GM12878 (cell line): ENCODE results near the gene CDH16. TPM values are rescaled to one million over a fixed set of nuclear protein-coding genes. Genes with fewer than 3 reads are reported as not detected.

ENCODE experiments used
- BHLHE40 ChIP-seq, 2 experiments: fragments of 450-650 bp in 1 of 2; IDR thresholded peaks; 2 replicates each; pipeline ENCODE4 v1.6.1; 2011 to 2017; ENCODE audit warnings: low read depth in 2 of 2, borderline replicate concordance in 1 of 2, improper control_type of control experiment in 1 of 2, low read length in 1 of 2, mild to moderate bottlenecking in 1 of 2
- CEBPB ChIP-seq, 2 experiments: fragments of 150-350 bp in 1 of 2; IDR thresholded peaks; 2 replicates each; pipeline ENCODE4 v1.6.1; 2012 to 2014; ENCODE audit warnings: low read depth in 2 of 2, low read length in 2 of 2, borderline replicate concordance in 1 of 2, inconsistent platforms in 1 of 2
- CREB1 ChIP-seq: IDR thresholded peaks from 2 replicates; pipeline ENCODE4 v1.6.1; 2012; ENCODE audit warnings: low read depth, mild to moderate bottlenecking, inconsistent platforms
- EED ChIP-seq: sonication (generic); IDR thresholded peaks from 2 replicates; pipeline ENCODE4 v1.6.1; 2016; ENCODE audit warnings: antibody characterized with exemption, low read depth
- EZH2 ChIP-seq: IDR thresholded peaks from 2 replicates; pipeline ENCODE4 v1.6.1; 2012; ENCODE audit warnings: low read depth, mild to moderate bottlenecking, control low read depth, inconsistent platforms, low read length, borderline replicate concordance; ENCODE audit not compliant: control insufficient read depth
- GABPA ChIP-seq: IDR thresholded peaks from 2 replicates; pipeline ENCODE4 v1.6.1; 2014; ENCODE audit warnings: antibody characterized with exemption, low read depth, mild to moderate bottlenecking, inconsistent platforms
- IRF4 ChIP-seq: IDR thresholded peaks from 2 replicates; pipeline ENCODE4 v1.6.1; 2011; ENCODE audit warnings: low read depth, low read length
- KLF5 ChIP-seq: fragments of 450-650 bp; IDR thresholded peaks from 2 replicates; pipeline ENCODE4 v1.6.1; 2014; ENCODE audit warnings: mild to moderate bottlenecking; ENCODE audit not compliant: partially characterized antibody
- LARP7 ChIP-seq: fragments of 450-650 bp; IDR thresholded peaks from 2 replicates; pipeline ENCODE4 v1.6.1; 2017; ENCODE audit warnings: mild to moderate bottlenecking
- MEF2B ChIP-seq: fragments of 450-650 bp; IDR thresholded peaks from 2 replicates; pipeline ENCODE4 v1.6.1; 2018; ENCODE audit warnings: mild to moderate bottlenecking, moderate library complexity; ENCODE audit not compliant: partially characterized antibody, poor library complexity, severe bottlenecking
- MXI1 ChIP-seq: fragments of 150-350 bp; IDR thresholded peaks from 2 replicates; pipeline ENCODE4 v1.6.1; 2011; ENCODE audit warnings: low read depth, mild to moderate bottlenecking, inconsistent platforms, low read length, improper control_type of control experiment
- NFYB ChIP-seq: IDR thresholded peaks from 2 replicates; pipeline ENCODE4 v1.6.1; 2011; ENCODE audit warnings: low read depth, mild to moderate bottlenecking, low read length, improper control_type of control experiment, moderate library complexity; ENCODE audit not compliant: insufficient read depth
- NR2C2 ChIP-seq: IDR thresholded peaks from 2 replicates; pipeline ENCODE4 v1.6.1; 2011; ENCODE audit warnings: borderline replicate concordance, low read depth; ENCODE audit not compliant: control insufficient read depth, insufficient read length
- POLR2AphosphoS2 ChIP-seq: IDR thresholded peaks from 2 replicates; pipeline ENCODE4 v1.6.1; 2011; ENCODE audit warnings: low read depth, mild to moderate bottlenecking, low read length, improper control_type of control experiment, moderate library complexity
- POU2F2 ChIP-seq: IDR thresholded peaks from 3 replicates; pipeline ENCODE4 v1.6.1; 2011; ENCODE audit warnings: low read depth, mild to moderate bottlenecking, low read length, borderline replicate concordance
- RUNX3 ChIP-seq: IDR thresholded peaks from 2 replicates; pipeline ENCODE4 v1.6.1; 2012; ENCODE audit warnings: low read length, inconsistent platforms
- SMARCA5 ChIP-seq: fragments of 450-650 bp; IDR thresholded peaks from 2 replicates; pipeline ENCODE4 v1.6.1; 2017; ENCODE audit warnings: mild to moderate bottlenecking
- SMC3 ChIP-seq: IDR thresholded peaks from 2 replicates; pipeline ENCODE4 v1.6.1; 2011; ENCODE audit warnings: low read length, improper control_type of control experiment, borderline replicate concordance
- STAT3 ChIP-seq: IDR thresholded peaks from 2 replicates; pipeline ENCODE4 v1.6.1; 2011; ENCODE audit warnings: low read depth, low read length, improper control_type of control experiment
- polyA plus RNA-seq, 11 experiments: library from polyadenylated mRNA; depleted of rRNA in 4 of 11; unstranded in 6 of 11; stranded (reverse) in 5 of 11; fragments of >200 nt; fragmentation: Nextera tagmentation in 4 of 11; fragmentation: Illumina TruSeq in 1 of 11; extraction: Ambion mirVana in 4 of 11; extraction: Trizol in 1 of 11; gene quantifications; 1 replicate in 1 of 11; 2 replicates in 10 of 11; pipeline versions ENCODE4 v1.2.1 to v1.2.3, GENCODE V29; 2011 to 2016; ENCODE audit warnings: inconsistent platforms in 2 of 11, missing spikeins in 2 of 11, low read depth in 1 of 11
- total RNA-seq, 4 experiments: library from RNA; depleted of rRNA in 3 of 4; stranded (reverse); fragments of >200 nt in 3 of 4; fragmentation: Illumina TruSeq in 1 of 4; extraction: Trizol in 1 of 4; gene quantifications; 2 replicates each; pipeline versions ENCODE4 v1.2.1 to v1.2.3, GENCODE V29; 2013 to 2021
- TF ChIP-seq, protein P1 (sequence below): fragments of 450-650 bp; IDR thresholded peaks from 2 replicates; pipeline ENCODE4 v1.6.1; 2017; ENCODE audit warnings: borderline replicate concordance
- TF ChIP-seq, protein P2 (sequence below): fragments of 150-350 bp; IDR thresholded peaks from 2 replicates; pipeline ENCODE4 v1.6.1; 2014; ENCODE audit warnings: mild to moderate bottlenecking, low read depth, low read length
- TF ChIP-seq, protein P3 (sequence below): IDR thresholded peaks from 2 replicates; pipeline ENCODE4 v1.6.1; 2011; ENCODE audit warnings: borderline replicate concordance, low read depth, mild to moderate bottlenecking, moderate library complexity, low read length; ENCODE audit not compliant: insufficient read depth, poor library complexity, severe bottlenecking
- TF ChIP-seq, protein P4 (sequence below), 3 experiments: IDR thresholded peaks in 2 of 3; conservative IDR thresholded peaks in 1 of 3; 2 replicates each; pipeline ENCODE4 v1.5.1; 2011; ENCODE audit warnings: low read depth in 3 of 3, low read length in 3 of 3, mild to moderate bottlenecking in 3 of 3, control low read depth in 2 of 3, moderate library complexity in 2 of 3, inconsistent platforms in 1 of 3, mixed read lengths in 1 of 3; ENCODE audit not compliant: control insufficient read depth in 2 of 3, insufficient read depth in 1 of 3; ENCODE audit errors: extremely low read depth in 1 of 3

CDH16 gene
- total and polyA plus RNA-seq, 10 of the 15 experiments (the other 5 are each of a cell fraction or from before 2014, with no cell fraction given), result 0.05 TPM; not detected in 9

DNA sequence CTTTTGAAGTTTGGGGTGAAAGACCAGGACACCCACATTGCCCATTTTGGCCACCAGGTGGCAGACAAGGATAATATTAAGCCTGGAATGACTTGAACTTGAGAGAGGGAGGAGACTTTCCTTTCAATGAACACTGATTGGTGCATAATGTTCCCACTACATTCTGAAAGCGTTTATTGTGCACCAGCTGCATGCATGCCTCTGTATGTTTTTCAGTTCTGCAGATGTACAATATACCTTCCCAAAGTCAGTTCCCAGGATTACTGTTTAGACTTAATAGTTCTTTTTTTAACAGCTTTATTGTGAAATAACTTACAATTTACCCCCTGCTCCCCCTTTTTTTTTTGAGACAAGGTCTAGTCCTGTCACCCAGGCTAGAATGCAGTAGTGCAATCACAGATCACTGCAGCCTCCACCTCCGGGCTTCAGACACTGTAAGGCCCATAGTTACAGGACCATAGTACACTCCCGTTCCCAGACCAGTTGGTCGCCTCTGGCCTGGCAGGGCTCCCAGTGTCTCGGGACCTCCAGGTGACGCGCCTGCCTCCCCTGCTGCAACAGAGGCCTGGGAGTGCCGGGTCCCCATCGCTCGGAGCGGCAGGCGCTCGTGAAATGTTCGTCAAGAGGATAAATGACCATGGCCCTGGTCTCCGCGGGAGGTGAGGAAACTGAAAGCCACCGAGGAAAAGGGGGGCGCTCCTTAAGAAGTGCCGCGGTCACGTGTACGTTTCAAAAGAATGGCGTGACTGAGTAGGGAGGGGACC is 28.8 kb upstream of the CDH16 start (continued):
- TF ChIP-seq, protein P1, sequence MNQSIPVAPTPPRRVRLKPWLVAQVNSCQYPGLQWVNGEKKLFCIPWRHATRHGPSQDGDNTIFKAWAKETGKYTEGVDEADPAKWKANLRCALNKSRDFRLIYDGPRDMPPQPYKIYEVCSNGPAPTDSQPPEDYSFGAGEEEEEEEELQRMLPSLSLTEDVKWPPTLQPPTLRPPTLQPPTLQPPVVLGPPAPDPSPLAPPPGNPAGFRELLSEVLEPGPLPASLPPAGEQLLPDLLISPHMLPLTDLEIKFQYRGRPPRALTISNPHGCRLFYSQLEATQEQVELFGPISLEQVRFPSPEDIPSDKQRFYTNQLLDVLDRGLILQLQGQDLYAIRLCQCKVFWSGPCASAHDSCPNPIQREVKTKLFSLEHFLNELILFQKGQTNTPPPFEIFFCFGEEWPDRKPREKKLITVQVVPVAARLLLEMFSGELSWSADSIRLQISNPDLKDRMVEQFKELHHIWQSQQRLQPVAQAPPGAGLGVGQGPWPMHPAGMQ, result no peak
- TF ChIP-seq EED, result 0 out of 2 replicates have a peak, but pooled peaks have one; percentile 19
- peak; percentile 70 for TF ChIP-seq SMC3
- TF ChIP-seq MEF2B, result no peak
- TF ChIP-seq CEBPB (IDR thresholded peaks at IDR 0.05; ENCODE audit: borderline replicate concordance in 1 of 2, low read depth in 2 of 2, low read length in 2 of 2), result no peak
- TF ChIP-seq, protein P2, sequence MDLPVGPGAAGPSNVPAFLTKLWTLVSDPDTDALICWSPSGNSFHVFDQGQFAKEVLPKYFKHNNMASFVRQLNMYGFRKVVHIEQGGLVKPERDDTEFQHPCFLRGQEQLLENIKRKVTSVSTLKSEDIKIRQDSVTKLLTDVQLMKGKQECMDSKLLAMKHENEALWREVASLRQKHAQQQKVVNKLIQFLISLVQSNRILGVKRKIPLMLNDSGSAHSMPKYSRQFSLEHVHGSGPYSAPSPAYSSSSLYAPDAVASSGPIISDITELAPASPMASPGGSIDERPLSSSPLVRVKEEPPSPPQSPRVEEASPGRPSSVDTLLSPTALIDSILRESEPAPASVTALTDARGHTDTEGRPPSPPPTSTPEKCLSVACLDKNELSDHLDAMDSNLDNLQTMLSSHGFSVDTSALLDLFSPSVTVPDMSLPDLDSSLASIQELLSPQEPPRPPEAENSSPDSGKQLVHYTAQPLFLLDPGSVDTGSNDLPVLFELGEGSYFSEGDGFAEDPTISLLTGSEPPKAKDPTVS, result no peak
- peak; percentile 56; the same call in 1 of the 2 replicates for TF ChIP-seq SMARCA5
- peak; percentile 37; the same call in 1 of the 2 replicates for TF ChIP-seq LARP7
- peak; percentile 18 to 65; a peak in 2 of 4 replicates for TF ChIP-seq BHLHE40 (IDR thresholded peaks at IDR 0.05; ENCODE audit: borderline replicate concordance in 1 of 2, low read depth in 2 of 2, low read length in 1 of 2)
- peak; percentile 47; the same call in 1 of the 3 replicates for TF ChIP-seq POU2F2
- TF ChIP-seq EZH2, result no peak
- peak; percentile 32 for TF ChIP-seq KLF5
- TF ChIP-seq, protein P3, sequence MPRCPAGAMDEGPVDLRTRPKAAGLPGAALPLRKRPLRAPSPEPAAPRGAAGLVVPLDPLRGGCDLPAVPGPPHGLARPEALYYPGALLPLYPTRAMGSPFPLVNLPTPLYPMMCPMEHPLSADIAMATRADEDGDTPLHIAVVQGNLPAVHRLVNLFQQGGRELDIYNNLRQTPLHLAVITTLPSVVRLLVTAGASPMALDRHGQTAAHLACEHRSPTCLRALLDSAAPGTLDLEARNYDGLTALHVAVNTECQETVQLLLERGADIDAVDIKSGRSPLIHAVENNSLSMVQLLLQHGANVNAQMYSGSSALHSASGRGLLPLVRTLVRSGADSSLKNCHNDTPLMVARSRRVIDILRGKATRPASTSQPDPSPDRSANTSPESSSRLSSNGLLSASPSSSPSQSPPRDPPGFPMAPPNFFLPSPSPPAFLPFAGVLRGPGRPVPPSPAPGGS, result no peak
- no peak for TF ChIP-seq GABPA
- peak; percentile 93 for TF ChIP-seq NFYB
- TF ChIP-seq STAT3, result 0 out of 2 replicates have a peak, but pooled peaks have one; percentile 40
- TF ChIP-seq RUNX3, result peak; percentile 14; the same call in 1 of the 2 replicates
- TF ChIP-seq, protein P4, sequence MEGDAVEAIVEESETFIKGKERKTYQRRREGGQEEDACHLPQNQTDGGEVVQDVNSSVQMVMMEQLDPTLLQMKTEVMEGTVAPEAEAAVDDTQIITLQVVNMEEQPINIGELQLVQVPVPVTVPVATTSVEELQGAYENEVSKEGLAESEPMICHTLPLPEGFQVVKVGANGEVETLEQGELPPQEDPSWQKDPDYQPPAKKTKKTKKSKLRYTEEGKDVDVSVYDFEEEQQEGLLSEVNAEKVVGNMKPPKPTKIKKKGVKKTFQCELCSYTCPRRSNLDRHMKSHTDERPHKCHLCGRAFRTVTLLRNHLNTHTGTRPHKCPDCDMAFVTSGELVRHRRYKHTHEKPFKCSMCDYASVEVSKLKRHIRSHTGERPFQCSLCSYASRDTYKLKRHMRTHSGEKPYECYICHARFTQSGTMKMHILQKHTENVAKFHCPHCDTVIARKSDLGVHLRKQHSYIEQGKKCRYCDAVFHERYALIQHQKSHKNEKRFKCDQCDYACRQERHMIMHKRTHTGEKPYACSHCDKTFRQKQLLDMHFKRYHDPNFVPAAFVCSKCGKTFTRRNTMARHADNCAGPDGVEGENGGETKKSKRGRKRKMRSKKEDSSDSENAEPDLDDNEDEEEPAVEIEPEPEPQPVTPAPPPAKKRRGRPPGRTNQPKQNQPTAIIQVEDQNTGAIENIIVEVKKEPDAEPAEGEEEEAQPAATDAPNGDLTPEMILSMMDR (IDR thresholded peaks at IDR 0.05 in 2 of 3, conservative IDR thresholded peaks at IDR 0.05 in 1 of 3; ENCODE audit: control insufficient read depth in 2 of 3, extremely low read depth in 1 of 3, insufficient read depth in 1 of 3, low read depth in 3 of 3, low read length in 3 of 3), result peak; percentile 74 to 94 (median 88); a peak in 5 of 6 replicates
- TF ChIP-seq CREB1, result no peak
- no peak for TF ChIP-seq NR2C2
- no peak for TF ChIP-seq POLR2AphosphoS2
- TF ChIP-seq IRF4, result 0 out of 2 replicates have a peak, but pooled peaks have one; percentile 32
- TF ChIP-seq MXI1, result 0 out of 2 replicates have a peak, but pooled peaks have one; percentile 35
